Measurements from ENCODE around the gene PRKG2. TPM values are rescaled to one million over a fixed set of nuclear protein-coding genes. Genes with fewer than 3 reads are reported as not detected.

Gene PRKG2
- total RNA-seq, 1 donor from 2014 or later, result 0.05 TPM

DNA sequence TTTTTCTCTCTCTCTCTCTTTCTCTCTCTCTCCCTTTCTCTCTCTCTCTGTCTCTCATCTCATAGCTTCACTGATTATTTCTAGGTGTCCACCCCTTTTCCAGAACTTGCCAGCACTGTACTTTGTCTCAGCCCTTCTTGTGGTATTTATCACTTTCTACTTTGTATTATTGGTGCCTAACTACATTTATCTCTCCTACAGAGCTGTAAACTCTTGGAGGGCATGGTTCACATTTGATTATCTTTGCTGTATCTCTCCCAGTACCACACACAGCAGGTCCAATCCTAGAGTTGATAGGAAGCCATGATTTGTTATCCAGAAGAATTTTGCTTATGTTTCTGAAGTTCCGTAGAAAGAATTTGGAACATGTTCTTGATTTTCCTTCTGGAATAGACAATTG lies 5.2 kb upstream of the PRKG2 start:
- intact Hi-C loops (cut with DNase I), result no loop called here
- no peak for ATAC-seq

GRCh38 chr4:81218206-81218605 lies 3.2 kb upstream of the PRKG2 start:
- DNase-seq (ENCODE audit: missing footprints) (no peak), ATAC-seq (no peak)
- intact Hi-C loops (cut with DNase I), result no loop called here

More for the DNA sequence above, 5.2 kb upstream of the PRKG2 start:
- DNase-seq (ENCODE audit: missing footprints), result no peak

DNA sequence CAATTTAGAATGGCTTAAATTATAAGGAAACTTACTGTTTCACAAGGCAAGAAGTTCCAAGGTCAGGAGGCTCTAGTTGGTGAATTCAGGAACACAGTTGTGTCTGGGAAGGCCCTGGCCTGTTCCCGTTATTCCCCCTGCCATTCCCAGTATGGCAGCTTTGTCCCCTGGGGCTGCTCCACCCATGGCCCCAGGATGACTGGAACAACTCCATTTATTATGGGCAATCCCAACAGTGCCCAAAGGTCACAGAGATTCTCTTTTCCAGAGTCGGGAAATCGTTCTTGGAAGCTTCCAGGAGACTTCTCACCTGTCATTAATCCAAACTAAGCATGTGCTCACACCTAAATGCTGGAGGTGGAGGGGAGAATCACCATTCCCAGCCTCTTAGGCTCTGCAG lies 2.8 kb upstream of the PRKG2 start:
- no peak for ATAC-seq
- intact Hi-C loops (cut with DNase I), result no loop called here
- DNase-seq (ENCODE audit: missing footprints), result no peak

DNA sequence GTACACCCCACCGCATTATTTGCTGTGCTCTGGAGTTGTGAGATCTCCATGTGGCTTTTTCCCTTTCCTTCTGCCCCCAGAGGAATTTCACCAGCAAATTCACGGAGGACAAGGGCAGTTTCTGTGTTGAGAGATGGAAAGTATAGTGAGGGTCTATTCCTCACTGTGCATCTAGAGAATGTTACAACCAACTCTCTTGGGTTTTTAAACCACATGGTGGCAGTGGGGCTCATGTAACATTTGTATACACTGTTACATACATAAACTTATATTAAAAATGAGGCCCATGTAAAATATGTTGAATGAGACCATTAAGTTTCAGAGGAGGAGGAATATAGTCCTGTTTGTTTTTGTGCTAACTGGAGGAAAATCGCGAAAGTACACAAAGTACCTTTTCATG lies 909 bp upstream of the PRKG2 start:
- no peak for ATAC-seq
- no peak for DNase-seq (ENCODE audit: missing footprints)
- intact Hi-C loops (cut with DNase I), result no loop called here

DNA sequence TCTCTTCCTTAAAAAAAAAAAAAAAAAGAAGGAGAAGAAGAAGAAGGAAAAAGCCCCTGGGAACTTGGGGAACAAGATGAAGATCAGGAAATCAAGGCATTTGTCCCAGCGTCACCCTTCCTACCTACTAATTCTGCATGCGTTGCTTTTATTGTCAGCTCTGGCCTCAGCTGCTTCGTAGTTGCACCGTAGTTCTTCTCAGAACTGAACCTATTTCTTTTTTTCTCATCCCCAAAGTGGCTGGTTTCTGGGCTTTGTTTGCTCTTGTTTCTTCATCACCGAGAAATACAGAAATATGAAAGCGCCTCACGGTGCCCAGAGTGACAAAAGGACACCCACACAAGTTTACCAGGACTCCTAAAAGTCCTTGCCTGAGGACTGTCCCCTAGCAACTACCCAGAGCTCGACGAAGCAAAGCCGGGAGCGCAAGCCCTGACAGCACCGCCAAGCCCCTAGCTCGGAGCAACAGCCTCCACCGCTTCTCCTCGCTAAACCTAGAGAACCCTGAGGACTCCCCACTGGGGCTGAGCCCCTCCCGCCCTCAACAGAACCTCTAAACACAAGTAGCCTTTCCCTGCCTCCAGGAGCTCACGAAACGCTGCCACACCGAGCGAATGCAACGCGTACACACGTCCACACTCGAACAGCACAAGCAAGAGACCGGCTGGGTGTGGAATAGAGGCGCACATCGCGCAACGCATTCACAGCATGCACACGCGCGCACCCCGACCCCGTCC lies 710 bp downstream of the PRKG2 start:
- intact Hi-C loops (cut with DNase I), result no loop called here
- no peak for ATAC-seq
- no peak for DNase-seq (ENCODE audit: missing footprints)

GRCh38 chr4:81213671-81214070 lies 1.4 kb downstream of the PRKG2 start:
- intact Hi-C loops (cut with DNase I), result no loop called here
- DNase-seq (ENCODE audit: missing footprints) (no peak), ATAC-seq (no peak)

DNA sequence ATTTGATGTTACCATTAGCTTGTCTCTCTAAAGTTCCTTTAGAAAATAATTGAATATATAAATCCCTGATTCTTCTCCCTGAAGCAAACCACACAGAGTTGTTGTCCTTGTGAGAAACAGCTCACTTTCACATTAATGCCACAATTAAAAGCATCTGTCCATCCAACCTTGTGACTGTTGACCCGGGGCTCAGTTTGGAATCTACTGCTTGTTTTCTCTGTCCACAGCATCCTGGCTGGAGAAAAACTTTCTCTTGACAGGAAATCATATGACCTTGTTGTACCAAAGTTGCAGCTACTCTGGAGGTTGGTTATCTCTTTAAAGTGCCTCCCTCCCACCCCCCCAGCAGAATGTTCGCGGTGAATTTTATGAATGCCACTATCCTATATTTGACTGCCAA lies 3.1 kb downstream of the PRKG2 start:
- no peak for ATAC-seq
- no peak for DNase-seq (ENCODE audit: missing footprints)
- intact Hi-C loops (cut with DNase I), result no loop called here

GRCh38 chr4:81207828-81208227 lies 7.2 kb downstream of the PRKG2 start:
- DNase-seq (ENCODE audit: missing footprints) (no peak), ATAC-seq (no peak)
- intact Hi-C loops (cut with DNase I), result no loop called here

- DNase-seq (ENCODE audit: missing footprints) (no peak), ATAC-seq (no peak)
- intact Hi-C loops (cut with DNase I), result no loop called here
These were observed 9.7 kb downstream of the PRKG2 start for GRCh38 chr4:81205302-81205701.

GRCh38 chr4:81204571-81204970 lies 10.5 kb downstream of the PRKG2 start:
- intact Hi-C loops (cut with DNase I), result no loop called here
- ATAC-seq (no peak), DNase-seq (ENCODE audit: missing footprints) (no peak)

DNA sequence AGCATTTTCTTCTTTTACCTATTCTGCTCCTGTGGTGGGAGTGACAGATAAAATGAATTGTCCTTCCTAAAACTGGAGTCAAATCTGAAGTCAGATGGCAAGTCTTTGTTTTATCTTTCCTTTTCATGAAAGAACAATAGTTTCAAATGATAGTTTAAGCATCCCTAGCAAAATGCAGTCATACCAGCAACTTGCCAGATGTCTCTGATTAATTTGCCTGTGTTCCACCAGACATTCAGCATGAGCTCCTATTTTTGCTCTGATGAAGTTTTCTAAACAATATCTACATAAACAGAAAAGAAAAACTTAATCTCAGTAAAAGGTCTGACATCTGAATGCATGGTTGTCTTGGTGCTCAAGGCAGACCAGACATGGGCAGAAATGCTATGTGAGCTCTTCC lies 15.2 kb downstream of the PRKG2 start:
- intact Hi-C loops (cut with DNase I), result no loop called here
- ATAC-seq (no peak), DNase-seq (ENCODE audit: missing footprints) (no peak)

DNA sequence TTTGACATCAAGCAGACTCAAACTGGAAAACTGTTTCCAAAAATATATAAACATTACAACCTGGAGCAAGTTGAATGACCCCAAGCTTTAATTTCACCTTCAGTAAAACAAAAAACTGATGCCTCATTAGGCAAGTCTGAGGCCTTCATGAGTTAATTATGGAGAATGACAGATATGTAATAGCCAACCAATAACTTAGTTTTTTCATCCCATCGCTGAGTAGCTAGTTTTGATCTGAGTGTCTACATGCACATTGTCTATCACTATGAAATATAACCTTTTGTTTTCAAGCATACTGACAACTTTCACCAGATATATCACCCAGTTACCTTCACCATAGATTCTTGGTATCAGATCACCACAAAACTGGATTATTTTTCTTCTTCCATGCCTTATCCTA lies 16.4 kb downstream of the PRKG2 start:
- ATAC-seq, result no peak
- intact Hi-C loops (cut with DNase I), result no loop called here
- DNase-seq (ENCODE audit: missing footprints), result no peak

GRCh38 chr4:81197864-81198524 lies 17.0 kb downstream of the PRKG2 start:
- DNase-seq (ENCODE audit: missing footprints) (no peak), ATAC-seq (no peak)
- intact Hi-C loops (cut with DNase I), result no loop called here

- no peak for ATAC-seq
- intact Hi-C loops (cut with DNase I), result no loop called here
- DNase-seq (ENCODE audit: missing footprints), result no peak
These were observed 18.8 kb downstream of the PRKG2 start for GRCh38 chr4:81196126-81196650.

GRCh38 chr4:81195475-81195874 lies 19.5 kb downstream of the PRKG2 start:
- ATAC-seq, result no peak
- intact Hi-C loops (cut with DNase I), result no loop called here
- DNase-seq (ENCODE audit: missing footprints), result no peak

DNA sequence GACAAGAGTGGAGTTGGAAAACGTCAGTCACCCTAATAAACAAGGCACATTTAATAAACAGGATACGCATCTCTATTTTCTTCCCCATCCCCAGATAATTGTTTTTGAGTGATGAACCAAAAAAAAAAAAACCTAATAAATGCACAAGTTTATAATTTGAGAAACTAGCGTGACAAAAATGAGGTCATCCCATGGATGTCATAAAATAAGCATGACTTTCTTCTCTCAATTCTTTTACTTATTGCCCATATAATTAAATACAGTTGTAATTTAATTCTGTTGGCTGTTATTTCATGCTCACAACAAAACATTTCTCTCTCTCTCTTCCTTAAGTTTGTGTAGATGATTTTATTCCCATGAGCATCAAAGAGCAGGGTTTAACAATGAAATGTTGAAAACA lies 20.7 kb downstream of the PRKG2 start:
- DNase-seq (ENCODE audit: missing footprints), result no peak
- ATAC-seq, result no peak
- intact Hi-C loops (cut with DNase I), result no loop called here

DNA sequence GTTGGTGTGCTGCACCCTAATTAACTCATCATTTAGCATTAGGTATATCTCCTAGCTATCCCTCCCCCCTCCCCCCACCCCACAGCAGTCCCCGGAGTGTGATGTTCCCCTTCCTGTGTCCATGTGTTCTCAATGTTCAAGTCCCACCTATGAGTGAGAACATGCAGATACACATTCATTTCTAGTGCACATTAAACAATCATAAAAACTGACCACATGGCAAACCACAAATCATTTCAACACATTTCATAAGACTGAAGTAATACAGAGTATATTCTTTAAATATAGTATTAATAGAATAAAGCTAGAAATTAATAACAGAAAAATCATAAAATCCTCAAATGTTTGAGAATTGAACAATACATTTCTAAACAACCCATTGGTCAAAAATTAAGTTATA lies 34.1 kb downstream of the PRKG2 start:
- ATAC-seq, result no peak
- intact Hi-C loops (cut with DNase I), result no loop called here
- DNase-seq (ENCODE audit: missing footprints), result no peak

GRCh38 chr4:81179326-81179725 lies 35.7 kb downstream of the PRKG2 start:
- DNase-seq (ENCODE audit: missing footprints) (no peak), ATAC-seq (no peak)
- intact Hi-C loops (cut with DNase I), result no loop called here

DNA sequence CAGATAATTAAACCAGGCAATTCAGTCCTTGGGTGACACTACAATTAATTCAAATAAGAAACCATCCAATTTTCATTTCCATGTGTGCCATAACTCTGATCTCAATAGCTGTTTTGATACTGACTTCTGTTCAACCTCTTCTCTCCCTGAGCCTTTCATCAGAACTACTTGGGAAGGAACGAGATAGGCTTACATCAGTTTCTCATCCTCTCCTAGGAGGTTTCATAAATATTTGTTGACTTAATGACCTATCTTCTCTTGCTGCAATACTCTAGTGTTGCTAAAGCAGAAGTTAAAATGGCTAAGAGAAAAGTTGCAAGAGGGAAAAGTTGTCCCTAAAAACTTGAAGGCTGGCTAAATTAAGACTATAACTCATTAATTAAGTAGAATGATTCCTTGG lies 41.8 kb downstream of the PRKG2 start:
- intact Hi-C loops (cut with DNase I), result no loop called here
- DNase-seq (ENCODE audit: missing footprints) (no peak), ATAC-seq (no peak)

DNA sequence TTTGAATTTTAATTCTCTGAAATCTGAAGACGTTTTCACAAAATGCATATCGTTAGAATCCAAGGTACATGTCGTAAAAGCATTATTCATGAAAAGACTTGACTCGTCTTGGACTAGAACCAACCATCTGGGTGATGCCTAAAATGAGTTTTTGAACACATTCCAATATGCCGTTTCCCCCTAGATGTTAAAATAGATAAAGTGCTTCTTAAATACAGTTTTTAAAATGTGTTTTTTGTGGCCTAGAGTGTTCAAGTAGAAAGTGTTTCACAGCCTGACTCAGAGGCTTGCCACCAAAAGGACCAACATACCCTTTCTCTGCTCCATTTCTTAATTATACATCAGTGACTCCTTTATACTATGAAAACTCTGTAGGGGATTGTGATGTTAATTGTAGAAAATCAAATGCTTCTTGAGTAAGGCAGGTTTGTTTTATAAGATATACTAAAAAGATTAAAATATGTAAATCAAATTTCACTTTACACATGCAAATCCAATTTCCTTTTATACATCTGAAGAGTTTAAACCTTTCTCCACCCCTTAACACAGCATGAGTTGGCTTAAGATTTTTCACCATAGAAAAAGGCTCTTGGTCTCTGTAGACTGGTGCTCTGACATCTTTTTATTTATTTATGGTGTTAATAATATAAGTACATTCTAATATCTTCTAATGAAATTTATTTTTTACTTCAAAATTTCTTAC lies 48.4 kb downstream of the PRKG2 start:
- intact Hi-C loops (cut with DNase I), result no loop called here
- DNase-seq (ENCODE audit: missing footprints), result no peak
- no peak for ATAC-seq
